HCT116 (cell line): ENCODE data around the gene SPATA25. TPM values are rescaled to one million over a fixed set of nuclear protein-coding genes. Genes with fewer than 3 reads are reported as not detected.

ENCODE experiments used
- ATAC-seq: fragments of 200-7000 bp; cut with Tn5 transposase; 2 replicates; pipeline ENCODE4 v1.9.1; 2020; ENCODE audit warnings: mild to moderate bottlenecking, moderate library complexity
- BruUV-seq: library from RNA; stranded (reverse); fragments of 400-500 nt; replicated peaks from 2 replicates; lab custom pipeline; 2021; lab: Mats Ljungman, UMichigan
- CTCF ChIA-PET: fragments of 300-600 bp; sonication (Branson Sonifier 250); formaldehyde crosslinking; loops from one replicate; lab custom pipeline; 2021; ENCODE audit warnings: antibody characterized with exemption; lab: Charles Lee
- POLR2A ChIA-PET: fragments of 300-600, 350-600 bp; sonication (Branson Sonifier 250); formaldehyde crosslinking; loops from one replicate; lab custom pipeline; 2021; ENCODE audit warnings: antibody characterized with exemption; lab: Charles Lee
- RAD21 ChIA-PET, 2 experiments: fragments of 300-600 bp; sonication (Branson Sonifier 250); formaldehyde crosslinking; loops; one replicate each; lab custom pipeline; 2023; ENCODE audit warnings: low total read pairs in 2 of 2; ENCODE audit not compliant: uncharacterized antibody in 2 of 2, unreplicated experiment in 2 of 2, low non-redundant PET in 1 of 2; lab: Charles Lee
- DNase-seq: peaks from one replicate; pipeline ENCODE4 v3.0.0-alpha.2; 2010; ENCODE audit warnings: low read depth, low spot score
- H2AFZ ChIP-seq: fragments of 200-600 bp; shearing (Covaris generic), sonication (generic); 2 replicates; pipeline ENCODE4 v1.6.1; 2017; ENCODE audit warnings: low read depth, mixed run types, mixed read lengths, antibody characterized with exemption, low read length; ENCODE audit not compliant: poor library complexity, severe bottlenecking
- H3K27ac ChIP-seq: 2 replicates; pipeline ENCODE4 v1.5.1; 2012; ENCODE audit warnings: low read depth, low read length
- H3K27me3 ChIP-seq: fragments of 200-600 bp; sonication (generic); 2 replicates; pipeline ENCODE4 v1.6.1; 2016; ENCODE audit warnings: mixed run types, low read length, mixed read lengths; ENCODE audit not compliant: insufficient read depth
- H3K36me3 ChIP-seq, 2 experiments: fragments of 200-500 bp in 1 of 2; fragments of 200-600 bp in 1 of 2; sonication (Bioruptor generic) in 1 of 2; sonication (generic) in 1 of 2; 2 replicates each; pipeline versions ENCODE4 v1.5.1 to v1.6.1; 2014 to 2016; ENCODE audit warnings: low read length in 2 of 2, inconsistent platforms in 1 of 2, mixed read lengths in 1 of 2, mixed run types in 1 of 2; ENCODE audit not compliant: insufficient read depth in 2 of 2, control insufficient read depth in 1 of 2
- H3K4me1 ChIP-seq, 2 experiments: fragments of 200-600 bp in 1 of 2; sonication (generic) in 1 of 2; 2 replicates each; pipeline versions ENCODE4 v1.5.1 to v1.6.1; 2012 to 2017; ENCODE audit warnings: low read length in 2 of 2, inconsistent platforms in 1 of 2, mild to moderate bottlenecking in 1 of 2, mixed read lengths in 1 of 2, mixed run types in 1 of 2, moderate library complexity in 1 of 2; ENCODE audit not compliant: insufficient read depth in 2 of 2, control insufficient read depth in 1 of 2
- H3K4me2 ChIP-seq: fragments of 200-600 bp; sonication (generic); 2 replicates; pipeline ENCODE4 v1.6.1; 2017; ENCODE audit warnings: mixed run types, low read length, mixed read lengths
- H3K4me3 ChIP-seq, 2 experiments: fragments of 200-600 bp in 1 of 2; sonication (generic) in 1 of 2; replicated peaks in 1 of 2; 2 replicates each; pipeline ENCODE4 v1.5.1; 2011 to 2016; ENCODE audit warnings: low read length in 2 of 2, control low read depth in 1 of 2, low read depth in 1 of 2, mild to moderate bottlenecking in 1 of 2, mixed read lengths in 1 of 2, mixed run types in 1 of 2
- H3K79me2 ChIP-seq: fragments of 200-600 bp; sonication (generic); 2 replicates; pipeline ENCODE4 v1.6.1; 2017; ENCODE audit warnings: mild to moderate bottlenecking, mixed run types, low read length, moderate library complexity, mixed read lengths; ENCODE audit not compliant: insufficient read depth
- H3K9ac ChIP-seq: fragments of 200-600 bp; sonication (generic); 2 replicates; pipeline ENCODE4 v1.6.1; 2016; ENCODE audit warnings: low read length, mixed read lengths
- H3K9me2 ChIP-seq: fragments of 200-600 bp; sonication (generic), shearing (Covaris generic); 2 replicates; pipeline ENCODE4 v1.6.1; 2017; ENCODE audit warnings: mixed run types, mild to moderate bottlenecking, moderate library complexity; ENCODE audit not compliant: insufficient read depth
- H3K9me3 ChIP-seq, 2 experiments: fragments of 200-500 bp in 1 of 2; fragments of 200-600 bp in 1 of 2; sonication (Bioruptor generic) in 1 of 2; sonication (generic) in 1 of 2; 2 replicates each; pipeline ENCODE4 v1.6.1; 2014 to 2017; ENCODE audit warnings: low read length in 2 of 2, mixed read lengths in 2 of 2, inconsistent platforms in 1 of 2, low read depth in 1 of 2, mild to moderate bottlenecking in 1 of 2, mixed run types in 1 of 2, moderate library complexity in 1 of 2; ENCODE audit not compliant: control insufficient read depth in 1 of 2, insufficient read depth in 1 of 2
- H4K20me1 ChIP-seq: fragments of 200-600 bp; sonication (generic), shearing (Covaris generic); 2 replicates; pipeline ENCODE4 v1.6.1; 2017; ENCODE audit warnings: mixed run types, mild to moderate bottlenecking, moderate library complexity; ENCODE audit not compliant: insufficient read depth
- CBX3 ChIP-seq: IDR thresholded peaks from 2 replicates; pipeline ENCODE4 v1.6.1; 2012; ENCODE audit warnings: low read depth
- CTCF ChIP-seq, 3 experiments: fragments of 200-600 bp in 1 of 3; sonication (generic) in 1 of 3; IDR thresholded peaks in 2 of 3; conservative IDR thresholded peaks in 1 of 3; 2 replicates each; pipeline ENCODE4 v1.5.1; 2012 to 2017; ENCODE audit warnings: low read depth in 2 of 3, low read length in 2 of 3, antibody characterized with exemption in 1 of 3, borderline replicate concordance in 1 of 3, control low read depth in 1 of 3, mild to moderate bottlenecking in 1 of 3, mixed read lengths in 1 of 3, mixed run types in 1 of 3, moderate library complexity in 1 of 3; ENCODE audit not compliant: insufficient read depth in 1 of 3
- EGR1 ChIP-seq: IDR thresholded peaks from 2 replicates; pipeline ENCODE4 v1.6.1; 2012; ENCODE audit warnings: low read depth
- ELF1 ChIP-seq: IDR thresholded peaks from 2 replicates; pipeline ENCODE4 v1.6.1; 2012; ENCODE audit warnings: low read depth, borderline replicate concordance
- EZH2 ChIP-seq: fragments of 200-600 bp; sonication (generic); IDR thresholded peaks from 2 replicates; pipeline ENCODE4 v1.6.1; 2017; ENCODE audit warnings: antibody characterized with exemption, mixed run types
- EZH2phosphoT487 ChIP-seq: fragments of 200-600 bp; IDR thresholded peaks from 2 replicates; pipeline ENCODE4 v1.6.1; 2018; ENCODE audit warnings: antibody characterized with exemption, borderline replicate concordance
- JUND ChIP-seq: IDR thresholded peaks from 2 replicates; pipeline ENCODE4 v1.6.1; 2012
- MAX ChIP-seq: IDR thresholded peaks from 2 replicates; pipeline ENCODE4 v1.6.1; 2012
- POLR2AphosphoS5 ChIP-seq: IDR thresholded peaks from 2 replicates; pipeline ENCODE4 v1.6.1; 2011; ENCODE audit warnings: mild to moderate bottlenecking, low read depth, low read length, moderate library complexity
- RAD21 ChIP-seq: IDR thresholded peaks from 2 replicates; pipeline ENCODE4 v1.6.1; 2012; ENCODE audit warnings: low read depth, mild to moderate bottlenecking
- SIN3A ChIP-seq: IDR thresholded peaks from 2 replicates; pipeline ENCODE4 v1.6.1; 2012; ENCODE audit warnings: low read depth
- SP1 ChIP-seq: IDR thresholded peaks from 2 replicates; pipeline ENCODE4 v1.6.1; 2012; ENCODE audit warnings: low read depth
- TCF7L2 ChIP-seq: IDR thresholded peaks from 2 replicates; pipeline ENCODE4 v1.7.0; 2011; ENCODE audit warnings: borderline replicate concordance, inconsistent platforms; ENCODE audit not compliant: insufficient read depth, insufficient read length; ENCODE audit errors: extremely low read depth
- ZBTB33 ChIP-seq: IDR thresholded peaks from 2 replicates; pipeline ENCODE4 v1.6.1; 2011; ENCODE audit warnings: mild to moderate bottlenecking, low read length, moderate library complexity; ENCODE audit not compliant: insufficient replicate concordance; ENCODE audit errors: extremely low read depth
- ZFX ChIP-seq: fragments of 450-650 bp; IDR thresholded peaks from 2 replicates; pipeline ENCODE4 v1.6.1; 2017
- intact Hi-C: fragments of 100-400 bp; cut with micrococcal nuclease; formaldehyde crosslinking; loops from 2 replicates; pipeline ENCODE4 v1.10.0; 2022
- total RNA-seq: library from RNA; stranded (reverse); gene quantifications from one replicate; pipeline ENCODE4 v1.2.1, GENCODE V29; 2021; ENCODE audit not compliant: unreplicated experiment

Gene SPATA25
- total RNA-seq, 1 experiment from 2014 or later: 0.42 TPM

GRCh38 chr20:45912344-45912682 is 24.9 kb upstream of the SPATA25 start:
- RAD21 ChIA-PET: no interaction called here
- Histone ChIP-seq H2AFZ (no peak overlapping the region), H3K79me2 (no peaks in the 10 kb centered on the region), H3K27me3 (no peaks in the 10 kb centered on the region), H3K4me2 (no peak overlapping the region), H3K27ac (no peak overlapping the region), H3K4me3 (no peak overlapping the region), H3K4me1 (peaks cover 0 to 15% of the 10 kb centered on the region in 2 experiments; a peak in 3 of 4 replicates), H3K9me3 (no peaks in the 10 kb centered on the region), H3K9me2 (no peaks in the 10 kb centered on the region), H3K36me3 (no peaks in the 10 kb centered on the region), H3K9ac (no peak overlapping the region), H4K20me1 (no peaks in the 10 kb centered on the region)
- no peak for DNase-seq
- ATAC-seq: no peak
- POLR2A ChIA-PET: no interaction called here
- CTCF ChIA-PET: no interaction called here
- intact Hi-C loops: no loop called here
- no TSS peak for BruUV-seq
- no peak for TF ChIP-seq EZH2
- no peak for TF ChIP-seq RAD21
- no peak for TF ChIP-seq EZH2phosphoT487
- no peak for TF ChIP-seq ZFX
- no peak for TF ChIP-seq EGR1
- no peak for TF ChIP-seq TCF7L2
- TF ChIP-seq SIN3A: no peak
- TF ChIP-seq CBX3: no peak
- TF ChIP-seq ZBTB33: no peak
- no peak for TF ChIP-seq JUND
- no peak for TF ChIP-seq ELF1
- TF ChIP-seq CTCF (IDR thresholded peaks at IDR 0.05 in 2 of 3, conservative IDR thresholded peaks at IDR 0.05 in 1 of 3; ENCODE audit: borderline replicate concordance in 1 of 3, insufficient read depth in 1 of 3, low read depth in 2 of 3, low read length in 2 of 3): no peak
- no peak for TF ChIP-seq MAX
- no peak for TF ChIP-seq SP1
- TF ChIP-seq POLR2AphosphoS5: no peak
